H9 (cell line): ENCODE measurements around the gene TNRC6C. TPM values are rescaled to one million over a fixed set of nuclear protein-coding genes. Genes with fewer than 3 reads are reported as not detected.

Experiments
- DNase-seq: peaks from one replicate; pipeline ENCODE4 v3.0.0-alpha.2; 2017
- H2AFZ ChIP-seq: one replicate; pipeline ENCODE4 v1.6.1; 2013; ENCODE audit warnings: mild to moderate bottlenecking, low read length, control low read depth, moderate library complexity
- H2AK5ac ChIP-seq: 2 replicates; pipeline ENCODE4 v1.6.1; 2013; ENCODE audit warnings: low read length, control low read depth, mixed read lengths; ENCODE audit not compliant: insufficient read length
- H2BK120ac ChIP-seq: one replicate; pipeline ENCODE4 v1.6.1; 2013; ENCODE audit warnings: low read depth, mild to moderate bottlenecking, low read length, control low read depth, inconsistent platforms; ENCODE audit not compliant: poor library complexity, severe bottlenecking
- H2BK12ac ChIP-seq: 2 replicates; pipeline ENCODE4 v1.6.1; 2013; ENCODE audit warnings: low read length, control low read depth, mixed read lengths, low read depth; ENCODE audit not compliant: insufficient read length
- H2BK15ac ChIP-seq: 2 replicates; pipeline ENCODE4 v1.6.1; 2013; ENCODE audit warnings: low read depth, low read length, control low read depth
- H2BK20ac ChIP-seq: one replicate; pipeline ENCODE4 v1.6.1; 2013; ENCODE audit warnings: low read depth, mild to moderate bottlenecking, low read length, control low read depth, inconsistent platforms; ENCODE audit not compliant: poor library complexity, severe bottlenecking
- H2BK5ac ChIP-seq: 2 replicates; pipeline ENCODE4 v1.6.1; 2013; ENCODE audit warnings: low read length, control low read depth, mixed read lengths; ENCODE audit not compliant: insufficient read length
- H3K14ac ChIP-seq: 2 replicates; pipeline ENCODE4 v1.6.1; 2013; ENCODE audit warnings: low read length, control low read depth; ENCODE audit not compliant: insufficient read depth
- H3K18ac ChIP-seq: 2 replicates; pipeline ENCODE4 v1.6.1; 2013; ENCODE audit warnings: low read depth, mild to moderate bottlenecking, mixed read lengths, low read length, control low read depth; ENCODE audit not compliant: insufficient read length
- H3K23ac ChIP-seq: 2 replicates; pipeline ENCODE4 v1.6.1; 2013; ENCODE audit warnings: low read length, control low read depth, mixed read lengths, low read depth; ENCODE audit not compliant: insufficient read length
- H3K23me2 ChIP-seq: 2 replicates; pipeline ENCODE4 v1.6.1; 2013; ENCODE audit warnings: low read depth, mild to moderate bottlenecking, mixed read lengths, low read length, control low read depth; ENCODE audit not compliant: insufficient read length, poor library complexity, severe bottlenecking
- H3K27ac ChIP-seq: 2 replicates; pipeline ENCODE4 v1.5.1; 2013; ENCODE audit warnings: low read length, control low read depth, mixed read lengths, low read depth; ENCODE audit not compliant: insufficient read length
- H3K27me3 ChIP-seq: 2 replicates; pipeline ENCODE4 v1.6.1; 2013; ENCODE audit warnings: low read length, control low read depth, inconsistent platforms; ENCODE audit not compliant: insufficient read depth
- H3K4ac ChIP-seq: 2 replicates; pipeline ENCODE4 v1.6.1; 2013; ENCODE audit warnings: low read depth, mild to moderate bottlenecking, control low read depth, inconsistent platforms, low read length, moderate library complexity
- H3K4me1 ChIP-seq: 2 replicates; pipeline ENCODE4 v1.6.1; 2013; ENCODE audit warnings: low read length, control low read depth, inconsistent platforms; ENCODE audit not compliant: insufficient read depth
- H3K4me2 ChIP-seq: 2 replicates; pipeline ENCODE4 v1.6.1; 2013; ENCODE audit warnings: low read length, control low read depth, mixed read lengths; ENCODE audit not compliant: insufficient read length, insufficient read depth
- H3K56ac ChIP-seq: 2 replicates; pipeline ENCODE4 v1.6.1; 2013; ENCODE audit warnings: low read depth, mild to moderate bottlenecking, mixed read lengths, low read length, control low read depth; ENCODE audit not compliant: insufficient read length
- H3K79me1 ChIP-seq: 2 replicates; pipeline ENCODE4 v1.6.1; 2013; ENCODE audit warnings: low read depth, mild to moderate bottlenecking, moderate library complexity, low read length, control low read depth, inconsistent platforms; ENCODE audit not compliant: insufficient read depth, poor library complexity, severe bottlenecking
- H3K79me2 ChIP-seq: 2 replicates; pipeline ENCODE4 v1.6.1; 2013; ENCODE audit warnings: low read length, control low read depth, inconsistent platforms; ENCODE audit not compliant: insufficient read depth
- H3K9ac ChIP-seq: 2 replicates; pipeline ENCODE4 v1.6.1; 2013; ENCODE audit warnings: low read length, control low read depth, mixed read lengths; ENCODE audit not compliant: insufficient read length; ENCODE audit errors: extremely low read depth
- H3K9me3 ChIP-seq: one replicate; pipeline ENCODE4 v1.6.1; 2013; ENCODE audit warnings: low read depth, low read length, inconsistent platforms; ENCODE audit not compliant: control insufficient read depth
- H3T11ph ChIP-seq: one replicate; pipeline ENCODE4 v1.6.1; 2013; ENCODE audit warnings: mild to moderate bottlenecking, low read length, control low read depth, inconsistent platforms
- H4K20me1 ChIP-seq: one replicate; pipeline ENCODE4 v1.6.1; 2013; ENCODE audit not compliant: control insufficient read depth, insufficient read length, insufficient read depth
- H4K5ac ChIP-seq: 2 replicates; pipeline ENCODE4 v1.6.1; 2013; ENCODE audit warnings: low read depth, mild to moderate bottlenecking, mixed read lengths, low read length, control low read depth; ENCODE audit not compliant: insufficient read length
- H4K8ac ChIP-seq: replicated peaks from 2 replicates; pipeline ENCODE4 v1.6.1; 2013; ENCODE audit warnings: low read length, control low read depth, mixed read lengths, low read depth; ENCODE audit not compliant: insufficient read length
- H4K91ac ChIP-seq: 2 replicates; pipeline ENCODE4 v1.6.1; 2013; ENCODE audit warnings: low read depth, mild to moderate bottlenecking, moderate library complexity, mixed read lengths, low read length, control low read depth; ENCODE audit not compliant: insufficient read length
- H3K27ac Mint-ChIP-seq, 3 experiments: 2 replicates in 2 of 3; 3 replicates in 1 of 3; pipeline ENCODE4 v1.8.0; 2020 to 2021; ENCODE audit warnings: mixed read lengths in 3 of 3, mild to moderate bottlenecking in 1 of 3, moderate library complexity in 1 of 3
- H3K27me3 Mint-ChIP-seq: 2 replicates; pipeline ENCODE4 v1.8.0; 2021; ENCODE audit warnings: low read depth, mild to moderate bottlenecking, moderate library complexity, mixed read lengths
- H3K36me3 Mint-ChIP-seq, 3 experiments: 2 replicates in 2 of 3; 3 replicates in 1 of 3; pipeline ENCODE4 v1.8.0; 2020 to 2021; ENCODE audit warnings: low read depth in 3 of 3, mixed read lengths in 3 of 3; ENCODE audit not compliant: insufficient read depth in 1 of 3
- H3K4me1 Mint-ChIP-seq, 2 experiments: 2 replicates each; pipeline ENCODE4 v1.8.0; 2020; ENCODE audit warnings: mixed read lengths in 2 of 2
- H3K4me3 Mint-ChIP-seq, 2 experiments: 2 replicates in 1 of 2; 3 replicates in 1 of 2; pipeline ENCODE4 v1.8.0; 2020 to 2021; ENCODE audit warnings: mild to moderate bottlenecking in 2 of 2, mixed read lengths in 2 of 2, moderate library complexity in 1 of 2
- H3K9me3 Mint-ChIP-seq, 2 experiments: 2 replicates in 1 of 2; 3 replicates in 1 of 2; pipeline ENCODE4 v1.8.0; 2020; ENCODE audit warnings: mild to moderate bottlenecking in 2 of 2, mixed read lengths in 2 of 2, moderate library complexity in 1 of 2
- WGBS: extraction: QIAGEN DNeasy Blood & Tissue Kit; methylation state at CpG from one replicate; pipeline ENCODE4 v1.1.7; 2013; ENCODE audit warnings: missing lambda C conversion rate, low lambda C conversion rate, mixed read lengths; ENCODE audit not compliant: insufficient read length; ENCODE audit errors: extremely low coverage; 5-methylcytosine and 5-hydroxymethylcytosine counted together
- total RNA-seq: library from RNA; stranded (reverse); gene quantifications from 2 replicates; pipeline ENCODE4 v1.2.1, GENCODE V29; 2021
- TF ChIP-seq, protein P1 (sequence below): fragments of 200-600 bp; sonication (generic); conservative IDR thresholded peaks from 3 replicates; pipeline ENCODE4 v1.8.0; 2021; ENCODE audit warnings: antibody characterized with exemption, mild to moderate bottlenecking

Gene TNRC6C
- total RNA-seq, 1 experiment from 2014 or later, result 24.7 TPM

DNA sequence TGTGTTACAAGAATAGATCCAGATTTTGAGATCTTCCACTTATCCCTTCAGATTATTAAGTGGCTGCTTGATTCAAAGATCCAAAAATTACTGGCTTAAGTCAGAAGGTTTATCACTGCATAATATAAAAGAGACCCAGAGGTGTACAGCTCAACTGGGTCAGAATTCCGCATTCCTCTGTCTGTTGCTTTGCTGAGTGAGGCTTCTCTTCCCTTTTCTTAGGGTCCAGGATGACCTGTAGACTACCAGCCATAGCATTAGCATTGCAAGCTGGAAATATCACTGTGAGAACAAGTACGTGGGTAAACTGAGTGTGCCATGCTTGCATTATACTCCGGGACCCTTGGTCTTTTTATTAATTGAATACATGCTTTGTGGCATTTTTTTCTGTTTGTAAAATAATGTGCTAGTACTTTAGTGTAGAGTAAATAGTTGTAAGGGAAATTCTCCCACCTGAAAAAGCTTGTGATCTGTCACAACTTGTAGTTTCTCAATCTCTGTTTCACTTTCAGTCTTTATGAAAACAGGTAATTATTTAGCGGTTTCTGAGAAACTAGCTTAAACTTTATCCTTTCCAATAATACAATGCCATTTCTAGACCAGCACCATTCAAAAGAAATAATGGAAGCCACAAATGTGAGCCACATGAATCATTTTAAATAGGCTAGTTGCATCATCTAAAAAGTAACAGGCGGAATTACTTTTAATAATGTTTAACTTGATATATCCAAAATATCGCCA is 61.6 kb downstream of the TNRC6C start:
- Histone ChIP-seq H3K56ac (no peak overlapping the region), H4K5ac (no peak overlapping the region), H3K9ac (no peak overlapping the region), H3K79me1 (no peaks in the 10 kb centered on the region), H3K4ac (no peak overlapping the region), H3K9me3 (no peaks in the 10 kb centered on the region), H2AK5ac (no peak overlapping the region), H4K20me1 (no peaks in the 10 kb centered on the region), H3T11ph (no peak overlapping the region), H3K14ac (no peak overlapping the region), H2AFZ (no peak overlapping the region), H2BK12ac (no peak overlapping the region), H3K23ac (no peak overlapping the region), H3K4me2 (no peak overlapping the region), H2BK120ac (no peak overlapping the region), H2BK5ac (no peak overlapping the region), H3K27me3 (no peaks in the 10 kb centered on the region), H3K27ac (no peak overlapping the region), H3K18ac (no peak overlapping the region), H4K8ac (no peak overlapping the region), H3K79me2 (no peaks in the 10 kb centered on the region), H3K4me1 (no peaks in the 10 kb centered on the region), H4K91ac (no peak overlapping the region), H3K23me2 (no peaks in the 10 kb centered on the region), H2BK15ac (no peak overlapping the region), H2BK20ac (no peak overlapping the region)
- Mint-ChIP-seq H3K27me3 (no peaks in the 10 kb centered on the region), H3K36me3 (peaks cover 0 to 2% (median 0%) of the 10 kb centered on the region in 3 experiments; a peak in 2 of 7 replicates), H3K9me3 (no peaks in the 10 kb centered on the region), H3K27ac (no peak overlapping the region), H3K4me3 (no peak overlapping the region), H3K4me1 (peaks cover 10 to 13% of the 10 kb centered on the region in 2 experiments)
- no CpG with 5 or more reads among the region's 6 CpGs for WGBS
- DNase-seq, result no peak
- TF ChIP-seq, protein P1, sequence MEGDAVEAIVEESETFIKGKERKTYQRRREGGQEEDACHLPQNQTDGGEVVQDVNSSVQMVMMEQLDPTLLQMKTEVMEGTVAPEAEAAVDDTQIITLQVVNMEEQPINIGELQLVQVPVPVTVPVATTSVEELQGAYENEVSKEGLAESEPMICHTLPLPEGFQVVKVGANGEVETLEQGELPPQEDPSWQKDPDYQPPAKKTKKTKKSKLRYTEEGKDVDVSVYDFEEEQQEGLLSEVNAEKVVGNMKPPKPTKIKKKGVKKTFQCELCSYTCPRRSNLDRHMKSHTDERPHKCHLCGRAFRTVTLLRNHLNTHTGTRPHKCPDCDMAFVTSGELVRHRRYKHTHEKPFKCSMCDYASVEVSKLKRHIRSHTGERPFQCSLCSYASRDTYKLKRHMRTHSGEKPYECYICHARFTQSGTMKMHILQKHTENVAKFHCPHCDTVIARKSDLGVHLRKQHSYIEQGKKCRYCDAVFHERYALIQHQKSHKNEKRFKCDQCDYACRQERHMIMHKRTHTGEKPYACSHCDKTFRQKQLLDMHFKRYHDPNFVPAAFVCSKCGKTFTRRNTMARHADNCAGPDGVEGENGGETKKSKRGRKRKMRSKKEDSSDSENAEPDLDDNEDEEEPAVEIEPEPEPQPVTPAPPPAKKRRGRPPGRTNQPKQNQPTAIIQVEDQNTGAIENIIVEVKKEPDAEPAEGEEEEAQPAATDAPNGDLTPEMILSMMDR, result no peak
